ENCODE measurements around the gene SLC25A17.

DNA sequence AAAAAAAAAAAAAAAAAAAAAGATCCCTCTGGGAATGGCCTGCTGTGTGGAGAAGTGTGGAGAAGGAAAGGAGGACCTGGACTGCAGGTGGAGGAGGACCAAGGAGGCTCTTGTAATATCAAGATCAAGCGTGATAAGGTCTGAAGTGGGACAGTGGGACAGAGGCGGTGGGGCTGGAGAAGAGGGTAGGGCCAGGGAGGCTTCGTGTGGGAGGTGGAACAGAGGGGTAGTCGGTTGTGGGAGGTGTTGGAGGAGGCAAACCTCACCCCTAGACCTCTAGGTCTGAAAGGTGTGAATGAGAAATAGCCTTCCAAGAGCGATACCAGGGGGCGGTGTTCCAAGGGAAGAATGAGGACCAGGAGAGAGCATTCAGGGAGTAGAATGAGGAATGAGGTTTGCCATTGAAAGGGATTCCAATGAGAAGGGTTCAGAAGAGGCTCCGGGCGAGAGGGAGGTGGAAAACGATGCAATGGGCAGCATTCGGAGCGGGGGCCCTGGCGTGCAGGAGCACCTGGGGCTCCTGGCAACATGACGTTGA lies 95.7 kb downstream of the SLC25A17 start:
- TF ChIP-seq, protein P1, sequence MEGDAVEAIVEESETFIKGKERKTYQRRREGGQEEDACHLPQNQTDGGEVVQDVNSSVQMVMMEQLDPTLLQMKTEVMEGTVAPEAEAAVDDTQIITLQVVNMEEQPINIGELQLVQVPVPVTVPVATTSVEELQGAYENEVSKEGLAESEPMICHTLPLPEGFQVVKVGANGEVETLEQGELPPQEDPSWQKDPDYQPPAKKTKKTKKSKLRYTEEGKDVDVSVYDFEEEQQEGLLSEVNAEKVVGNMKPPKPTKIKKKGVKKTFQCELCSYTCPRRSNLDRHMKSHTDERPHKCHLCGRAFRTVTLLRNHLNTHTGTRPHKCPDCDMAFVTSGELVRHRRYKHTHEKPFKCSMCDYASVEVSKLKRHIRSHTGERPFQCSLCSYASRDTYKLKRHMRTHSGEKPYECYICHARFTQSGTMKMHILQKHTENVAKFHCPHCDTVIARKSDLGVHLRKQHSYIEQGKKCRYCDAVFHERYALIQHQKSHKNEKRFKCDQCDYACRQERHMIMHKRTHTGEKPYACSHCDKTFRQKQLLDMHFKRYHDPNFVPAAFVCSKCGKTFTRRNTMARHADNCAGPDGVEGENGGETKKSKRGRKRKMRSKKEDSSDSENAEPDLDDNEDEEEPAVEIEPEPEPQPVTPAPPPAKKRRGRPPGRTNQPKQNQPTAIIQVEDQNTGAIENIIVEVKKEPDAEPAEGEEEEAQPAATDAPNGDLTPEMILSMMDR (IDR thresholded peaks at IDR 0.05) = no peak
- no peak for TF ChIP-seq POLR2A (IDR thresholded peaks at IDR 0.05)

Measured in body of pancreas (tissue), 4 donors.